Fibroblast of pulmonary artery (primary cell): ENCODE data around the gene CCDC192.

Experiments used
- DNase-seq: peaks from one replicate; pipeline ENCODE4 v3.0.0-alpha.2; 2010; ENCODE audit warnings: low read depth
- H3K4me3 ChIP-seq: replicated peaks from 2 replicates; pipeline ENCODE4 v1.5.1; 2011; ENCODE audit warnings: low read depth, mild to moderate bottlenecking, control low read depth, low read length, moderate library complexity
- TF ChIP-seq, protein P1 (sequence below): IDR thresholded peaks from 2 replicates; pipeline ENCODE4 v1.5.1; 2011; ENCODE audit warnings: mild to moderate bottlenecking, control low read depth, low read length, inconsistent platforms; ENCODE audit errors: missing control alignments

Gene CCDC192

DNA sequence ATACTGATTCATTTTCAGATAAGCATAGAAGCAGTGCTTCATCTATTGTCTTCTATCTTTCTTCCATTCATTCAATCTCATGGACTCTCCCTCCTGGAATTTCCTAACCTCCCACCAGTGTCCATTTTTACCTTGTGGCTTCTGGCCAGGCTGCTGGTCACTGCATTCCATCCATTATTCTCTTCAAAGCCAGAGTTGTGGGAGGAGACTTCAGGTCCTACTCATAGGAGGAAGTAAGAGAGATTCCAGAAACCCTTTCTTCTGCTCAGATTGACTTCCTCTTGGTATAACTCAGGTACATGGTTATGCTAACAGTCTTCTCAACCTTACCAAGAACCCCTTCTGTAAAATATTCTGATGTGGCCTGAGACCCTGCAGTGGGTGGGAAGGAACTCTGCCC, 227.1 kb downstream of the CCDC192 start:
- TF ChIP-seq, protein P1, sequence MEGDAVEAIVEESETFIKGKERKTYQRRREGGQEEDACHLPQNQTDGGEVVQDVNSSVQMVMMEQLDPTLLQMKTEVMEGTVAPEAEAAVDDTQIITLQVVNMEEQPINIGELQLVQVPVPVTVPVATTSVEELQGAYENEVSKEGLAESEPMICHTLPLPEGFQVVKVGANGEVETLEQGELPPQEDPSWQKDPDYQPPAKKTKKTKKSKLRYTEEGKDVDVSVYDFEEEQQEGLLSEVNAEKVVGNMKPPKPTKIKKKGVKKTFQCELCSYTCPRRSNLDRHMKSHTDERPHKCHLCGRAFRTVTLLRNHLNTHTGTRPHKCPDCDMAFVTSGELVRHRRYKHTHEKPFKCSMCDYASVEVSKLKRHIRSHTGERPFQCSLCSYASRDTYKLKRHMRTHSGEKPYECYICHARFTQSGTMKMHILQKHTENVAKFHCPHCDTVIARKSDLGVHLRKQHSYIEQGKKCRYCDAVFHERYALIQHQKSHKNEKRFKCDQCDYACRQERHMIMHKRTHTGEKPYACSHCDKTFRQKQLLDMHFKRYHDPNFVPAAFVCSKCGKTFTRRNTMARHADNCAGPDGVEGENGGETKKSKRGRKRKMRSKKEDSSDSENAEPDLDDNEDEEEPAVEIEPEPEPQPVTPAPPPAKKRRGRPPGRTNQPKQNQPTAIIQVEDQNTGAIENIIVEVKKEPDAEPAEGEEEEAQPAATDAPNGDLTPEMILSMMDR, result no peak
- DNase-seq, result peak; percentile 87
- H3K4me3 ChIP-seq, result no peak overlapping the region

DNA sequence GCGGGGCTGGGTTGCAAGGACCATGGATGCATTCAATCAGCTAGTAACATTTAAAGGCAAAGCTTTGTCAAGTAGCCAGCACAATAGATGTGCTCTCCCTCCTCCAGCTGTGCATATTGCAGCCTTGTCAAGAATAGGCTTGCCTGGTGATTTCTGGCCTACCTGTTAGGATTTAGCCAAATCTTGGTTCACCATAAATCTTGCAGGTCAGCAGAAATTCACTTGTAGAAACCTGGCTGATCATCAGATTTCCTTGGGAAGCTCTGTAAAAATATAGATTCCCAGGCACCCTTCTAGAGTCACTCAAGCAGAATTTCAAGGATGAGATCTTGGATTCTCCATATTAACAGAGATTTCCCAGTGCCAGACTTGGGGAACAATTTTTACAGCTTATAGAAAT, 228.2 kb downstream of the CCDC192 start:
- no peak for DNase-seq
- no peak overlapping the region for H3K4me3 ChIP-seq
- TF ChIP-seq, protein P1, result no peak

DNA sequence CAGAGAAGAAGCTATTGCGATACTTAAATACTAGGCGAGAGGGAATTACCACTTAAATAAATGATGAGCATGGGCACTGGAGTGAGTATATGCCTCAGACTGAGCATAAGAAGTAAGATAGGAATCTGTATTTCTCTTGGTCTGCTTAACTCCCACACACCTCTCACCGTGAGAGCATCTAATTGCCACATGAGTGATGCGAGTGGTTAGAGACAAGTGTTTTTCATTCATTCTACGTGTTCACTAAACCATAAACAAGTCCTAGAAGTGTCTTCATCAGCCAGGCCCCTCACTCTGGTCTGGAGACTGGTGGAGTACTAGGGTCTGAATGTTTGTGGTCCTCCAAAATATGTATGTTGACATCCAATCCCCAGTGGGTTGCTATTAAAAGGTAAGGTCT, 230.2 kb downstream of the CCDC192 start:
- TF ChIP-seq, protein P1, result no peak

GRCh38 chr5:127934791-127935256, 231.6 kb downstream of the CCDC192 start:
- H3K4me3 ChIP-seq, result no peak overlapping the region
- peak; percentile 86 for DNase-seq
- TF ChIP-seq, protein P1, result peak; percentile 4

More for the DNA sequence above, 230.2 kb downstream of the CCDC192 start:
- H3K4me3 ChIP-seq, result no peak overlapping the region
- DNase-seq, result no peak

- TF ChIP-seq, protein P1, result no peak
- H3K4me3 ChIP-seq, result no peak overlapping the region
- DNase-seq, result no peak
Measured at GRCh38 chr5:127935398-127935797, 232.2 kb downstream of the CCDC192 start.

- TF ChIP-seq, protein P1, result no peak
- DNase-seq, result no peak
- H3K4me3 ChIP-seq, result no peak overlapping the region
Measured at GRCh38 chr5:127936439-127936972, 233.3 kb downstream of the CCDC192 start.

DNA sequence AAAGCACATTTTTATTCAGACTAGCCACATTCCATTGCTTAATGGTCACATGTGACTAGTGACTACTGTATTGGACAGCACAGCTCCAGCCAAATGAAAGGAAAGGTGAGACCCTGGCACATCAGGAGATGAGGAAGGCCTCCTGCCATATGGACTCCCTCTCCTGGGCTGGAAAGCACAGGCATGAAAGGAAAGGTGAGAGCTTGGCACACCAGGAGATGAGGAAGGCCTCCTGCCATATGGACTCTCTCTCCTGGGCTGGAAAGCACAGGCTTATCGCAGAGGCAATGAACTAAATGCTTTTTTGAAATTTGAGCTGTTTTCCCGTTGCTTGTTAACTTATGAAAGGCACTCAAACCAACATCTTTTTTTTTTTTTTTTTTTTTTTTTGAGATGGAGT, 235.6 kb downstream of the CCDC192 start:
- no peak for DNase-seq

More for the DNA sequence above, 235.6 kb downstream of the CCDC192 start:
- TF ChIP-seq, protein P1, result no peak
- no peak overlapping the region for H3K4me3 ChIP-seq
